HG02571 (cell line): Measurements from ENCODE around the gene DCDC2.
"Not testable (repeated sequence)": the region's sequence is repeated elsewhere in the genome, so short reads cannot be mapped to it uniquely, and the experiment has no call there.

Experiments
- ATAC-seq: cut with Tn5 transposase; IDR thresholded peaks from one replicate; pipeline ENCODE4 v1.9.1; 2021; ENCODE audit warnings: mild to moderate bottlenecking, moderate library complexity; ENCODE audit not compliant: unreplicated experiment

The DCDC2 gene

DNA sequence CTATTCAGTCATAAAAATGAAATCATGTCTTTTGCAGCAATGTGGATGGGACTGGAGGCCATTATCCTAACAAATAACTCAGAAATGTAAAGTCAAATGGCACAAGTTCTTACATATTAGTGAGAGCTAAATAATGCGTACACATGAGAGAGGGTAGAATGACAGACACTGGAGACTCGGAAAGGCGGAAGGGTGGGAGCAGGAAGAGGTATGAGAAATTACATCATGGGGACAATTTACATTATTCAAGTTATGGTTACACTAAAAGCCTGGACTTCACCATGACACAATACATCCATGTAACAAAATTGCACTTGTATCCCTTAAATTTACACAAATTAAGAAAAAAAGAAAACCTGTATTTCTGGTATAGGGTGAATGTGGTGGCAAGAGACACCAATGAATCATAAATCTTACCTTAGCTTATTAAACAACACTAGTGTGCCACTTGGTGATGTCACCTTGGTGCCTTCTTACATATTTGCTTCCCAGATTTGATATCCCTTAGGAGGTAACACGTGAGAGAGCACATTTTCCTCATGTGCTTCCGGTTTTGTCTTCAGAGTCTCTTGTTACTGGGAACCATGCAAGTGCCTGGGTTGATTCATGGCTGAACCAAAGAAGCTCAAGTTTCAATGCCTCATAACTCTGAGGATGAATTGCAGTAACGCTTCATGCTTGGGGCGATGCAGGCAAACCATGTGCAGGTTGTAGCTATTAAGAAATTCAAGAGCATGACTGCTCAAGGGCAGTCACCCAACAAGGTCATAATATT is 84.6 kb downstream of the DCDC2 start:
- ATAC-seq = no peak

DNA sequence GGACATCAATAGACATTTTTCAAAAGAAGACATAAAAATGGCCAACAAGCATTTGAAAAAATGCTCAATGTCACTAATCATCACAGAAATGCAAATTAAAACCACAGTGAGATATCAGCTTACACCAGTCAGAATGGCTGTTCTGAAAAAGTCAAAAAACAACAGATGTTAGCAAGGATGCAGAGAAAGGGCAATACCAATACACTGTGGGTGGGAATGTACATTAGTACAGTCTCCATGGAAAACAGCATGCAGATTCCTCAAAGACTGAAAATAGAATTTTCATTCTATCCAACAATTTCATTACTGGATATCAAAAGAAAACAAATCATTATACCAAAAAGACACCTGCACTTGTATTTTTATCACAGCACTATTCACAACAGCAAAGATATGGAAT is 85.3 kb downstream of the DCDC2 start:
- ATAC-seq = no peak

DNA sequence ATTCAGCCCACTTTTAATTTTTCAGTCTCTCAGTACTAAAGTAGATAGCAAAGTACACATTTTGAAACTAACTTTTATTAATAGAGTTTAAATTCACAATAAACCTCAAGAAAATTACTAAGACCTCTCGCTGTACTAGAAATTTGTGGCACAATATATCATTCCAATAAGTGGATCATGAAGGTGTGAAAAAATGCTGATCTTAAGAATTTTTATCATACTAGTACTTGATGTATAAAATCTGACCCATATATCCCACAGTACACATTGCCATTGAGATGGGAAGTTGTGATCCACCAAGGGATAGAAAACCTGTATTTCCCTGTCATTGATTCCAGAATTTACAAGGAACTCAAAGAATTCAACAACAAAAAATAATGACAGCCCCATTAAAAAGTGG is 85.7 kb downstream of the DCDC2 start:
- no peak for ATAC-seq

DNA sequence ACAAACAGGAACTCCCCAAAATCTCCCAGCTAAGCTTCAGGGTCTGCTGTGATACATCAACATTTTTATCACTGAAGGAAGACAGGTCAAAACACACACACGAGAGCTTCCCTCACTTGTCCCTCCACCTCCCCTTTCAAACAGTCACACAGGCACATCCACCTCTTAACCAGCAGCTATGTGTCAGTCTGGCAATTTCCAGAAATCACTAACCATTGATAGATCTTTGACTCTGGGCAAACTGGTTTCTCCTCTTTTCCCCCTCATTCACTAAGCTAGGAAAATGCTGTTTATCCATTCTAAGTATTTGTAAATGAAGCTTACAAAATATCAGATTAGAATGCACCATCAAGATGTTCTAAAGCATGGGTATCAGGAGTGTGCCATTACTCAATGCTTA is 87.8 kb downstream of the DCDC2 start:
- ATAC-seq = no peak

DNA sequence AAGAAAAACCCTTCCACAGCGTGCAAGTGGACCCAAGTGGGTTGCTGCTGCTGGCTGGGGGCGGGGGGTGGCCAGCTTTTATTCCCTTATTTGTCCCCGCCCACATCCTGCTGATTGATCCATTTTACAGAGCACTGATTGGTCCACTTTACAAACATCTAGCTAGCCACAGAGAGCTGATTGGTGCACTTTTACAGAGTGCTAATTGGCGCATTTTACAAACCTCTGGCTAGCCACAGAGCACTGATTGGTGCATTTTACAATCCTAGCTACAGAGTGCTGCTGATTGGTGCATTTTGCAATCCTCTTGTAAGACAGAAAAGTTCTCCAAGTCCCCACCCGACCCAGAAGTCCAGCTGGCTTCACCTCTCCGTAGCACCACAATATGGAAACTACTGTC is 99.6 kb downstream of the DCDC2 start:
- ATAC-seq = not testable (repeated sequence)

DNA sequence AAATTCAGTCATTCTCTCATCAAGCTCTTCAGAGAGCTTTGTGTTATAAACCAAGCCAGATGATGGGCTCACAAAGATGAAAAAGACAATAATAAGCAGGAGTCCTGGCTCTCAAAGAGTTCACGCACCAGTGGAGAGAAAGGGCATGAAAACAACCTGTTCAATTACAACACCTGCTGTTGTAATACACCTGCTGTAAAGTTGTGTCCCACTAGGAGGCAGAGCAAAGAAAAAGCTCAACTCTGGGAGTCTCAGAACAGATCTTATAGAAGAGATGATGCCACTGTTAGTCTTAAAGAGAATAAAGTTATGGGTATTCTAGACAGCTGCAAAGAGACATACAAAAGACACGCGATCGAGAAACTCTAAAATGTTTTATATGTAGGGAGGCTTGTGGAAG is 100.6 kb downstream of the DCDC2 start:
- no peak for ATAC-seq

DNA sequence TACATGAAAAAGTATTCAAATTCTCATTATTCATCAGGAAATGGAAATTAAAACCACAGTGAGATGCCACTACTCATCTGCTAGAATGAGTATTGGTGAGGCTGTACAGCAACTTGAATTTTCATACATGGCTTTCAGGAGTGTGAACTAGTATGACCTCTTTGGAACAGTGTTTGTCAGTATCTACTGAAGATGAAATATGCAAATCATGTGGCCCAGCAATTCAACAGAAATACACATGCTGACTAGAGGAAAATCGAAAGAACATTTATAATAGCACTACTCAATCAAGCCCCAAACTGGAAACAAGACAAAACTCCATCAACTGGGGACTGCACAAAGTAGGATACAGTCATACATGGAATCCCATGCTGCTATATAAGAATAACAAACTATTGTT is 102.2 kb downstream of the DCDC2 start:
- peak; percentile 96 for ATAC-seq

DNA sequence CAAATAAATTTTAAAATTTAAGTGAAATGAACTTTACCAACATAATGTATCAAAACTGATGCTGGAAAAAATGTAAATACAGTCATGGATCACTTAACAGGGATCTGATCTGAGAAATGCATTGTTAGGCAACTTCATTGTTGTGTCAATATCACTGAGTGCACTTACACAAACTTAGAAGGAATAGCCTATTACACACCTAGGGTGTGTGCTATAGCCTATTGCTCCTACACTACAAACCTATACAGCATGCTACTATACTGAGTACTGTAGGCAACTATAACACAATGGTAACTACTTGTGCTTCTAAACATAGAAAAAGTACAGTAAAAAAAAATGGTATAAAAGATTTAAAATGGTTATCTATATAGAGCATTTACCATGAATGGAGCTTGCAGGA is 104.5 kb downstream of the DCDC2 start:
- no peak for ATAC-seq

DNA sequence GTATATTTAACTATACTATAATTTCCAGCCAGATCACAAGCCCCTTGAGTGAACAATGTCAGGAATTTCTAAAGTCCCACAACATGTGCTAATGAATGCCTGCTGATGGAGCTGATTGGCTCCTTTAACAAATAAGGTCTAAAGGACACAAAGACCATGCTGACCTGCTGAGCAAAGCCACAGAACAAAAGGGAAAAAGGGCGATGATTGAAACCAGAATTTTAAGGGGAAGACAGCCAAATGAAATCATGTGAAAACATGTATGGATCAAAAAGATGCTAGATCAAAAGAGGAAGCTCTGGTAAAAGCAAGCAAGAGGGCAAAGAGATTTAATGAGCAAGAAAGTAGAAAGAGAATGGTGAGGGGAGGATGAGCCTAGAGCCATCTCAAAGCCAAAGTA is 105.6 kb downstream of the DCDC2 start:
- no peak for ATAC-seq

DNA sequence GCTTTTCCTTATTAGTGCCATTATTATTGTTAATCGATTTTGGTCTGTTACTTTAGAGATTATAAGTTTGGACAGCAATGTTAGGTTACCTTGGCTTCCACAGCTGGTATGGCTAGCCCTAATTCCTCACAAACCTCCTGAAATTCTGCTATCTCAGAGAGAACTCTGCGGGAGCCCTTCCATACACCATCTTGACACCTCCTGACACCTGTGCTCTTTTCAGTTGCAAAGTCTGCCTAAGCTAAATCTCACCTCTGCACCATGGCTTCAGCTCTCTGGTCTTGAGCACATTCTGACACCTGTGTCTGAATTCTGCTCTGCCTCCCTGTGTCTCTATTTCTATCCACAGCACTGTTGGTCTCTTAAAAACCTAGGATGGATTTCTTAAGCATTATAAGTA is 106.5 kb downstream of the DCDC2 start:
- ATAC-seq = no peak

DNA sequence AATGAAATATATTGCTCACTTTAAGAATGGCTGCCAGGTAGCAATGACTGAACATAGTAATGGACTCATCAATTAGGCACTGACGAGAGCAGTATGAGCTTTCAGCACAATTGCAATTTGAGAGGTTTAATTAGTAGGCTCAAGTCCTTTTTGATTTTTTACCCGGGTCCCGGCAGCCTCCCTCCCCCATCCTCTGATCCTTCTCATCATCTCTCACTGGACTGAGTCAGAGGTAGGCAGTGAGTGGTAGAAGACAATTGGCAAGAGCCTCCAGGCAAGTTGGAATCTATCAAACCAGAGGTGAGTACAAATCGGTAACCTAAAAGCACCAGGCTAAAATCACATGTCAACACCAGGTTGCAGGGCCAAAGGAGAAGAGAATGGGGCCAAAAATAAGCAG is 107.9 kb downstream of the DCDC2 start:
- no peak for ATAC-seq

DNA sequence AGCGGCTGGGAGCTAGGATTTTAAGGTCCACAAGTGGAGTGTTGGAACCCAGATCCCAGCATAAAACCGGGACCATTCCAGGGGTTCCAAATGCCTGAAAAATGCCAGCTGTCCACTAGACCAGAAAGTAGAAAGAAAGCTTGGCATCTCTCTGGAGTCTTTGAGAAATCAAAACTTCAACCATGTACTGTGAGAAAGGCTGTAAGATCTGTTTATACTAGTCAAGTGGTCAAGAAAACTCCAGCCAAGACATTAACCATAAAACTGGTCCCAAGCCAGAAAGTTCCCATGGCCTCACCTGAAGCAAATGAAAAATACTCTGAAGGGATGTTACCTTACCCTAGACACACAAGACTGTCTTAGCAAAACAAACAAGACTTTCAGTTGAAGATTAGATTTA is 112.6 kb downstream of the DCDC2 start:
- ATAC-seq = no peak

DNA sequence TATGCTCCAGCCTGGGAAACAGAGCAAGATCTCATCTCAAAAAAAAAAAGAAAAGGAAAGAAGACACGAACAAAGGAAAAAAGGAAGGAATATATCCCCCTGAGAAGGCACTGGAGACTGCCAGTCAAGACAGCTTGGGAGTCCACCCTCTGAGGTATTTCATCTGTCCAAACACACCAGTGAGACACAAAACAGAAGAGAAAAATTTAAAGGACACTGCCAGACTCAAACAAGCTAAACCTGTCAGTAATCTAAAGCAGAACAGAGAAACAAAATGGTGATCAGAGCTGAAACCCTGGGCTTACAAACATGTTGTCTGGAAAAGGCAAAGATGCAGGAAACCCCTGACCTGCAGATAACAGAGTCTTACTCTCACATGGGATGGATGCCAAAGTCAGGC is 114.9 kb downstream of the DCDC2 start:
- no peak for ATAC-seq

DNA sequence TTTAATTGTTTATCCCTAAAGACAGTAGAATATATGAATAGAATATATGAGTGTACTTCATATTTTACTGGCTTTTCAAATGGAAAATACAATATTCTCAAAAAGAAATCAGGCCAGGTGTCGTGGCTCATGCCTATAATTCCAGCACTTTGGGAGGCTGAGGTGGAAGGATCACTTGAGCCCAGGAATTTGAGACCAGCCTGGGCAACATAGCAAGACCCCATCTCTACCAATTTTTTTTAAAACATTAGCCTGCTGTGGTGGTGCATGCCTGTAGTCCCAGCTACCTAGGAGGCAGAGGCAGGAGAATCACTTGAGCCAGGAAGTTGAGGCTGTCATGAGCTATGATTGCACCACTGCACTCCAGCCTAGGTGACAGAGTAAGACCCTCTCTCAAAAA is 116.1 kb downstream of the DCDC2 start:
- not testable (repeated sequence) for ATAC-seq

DNA sequence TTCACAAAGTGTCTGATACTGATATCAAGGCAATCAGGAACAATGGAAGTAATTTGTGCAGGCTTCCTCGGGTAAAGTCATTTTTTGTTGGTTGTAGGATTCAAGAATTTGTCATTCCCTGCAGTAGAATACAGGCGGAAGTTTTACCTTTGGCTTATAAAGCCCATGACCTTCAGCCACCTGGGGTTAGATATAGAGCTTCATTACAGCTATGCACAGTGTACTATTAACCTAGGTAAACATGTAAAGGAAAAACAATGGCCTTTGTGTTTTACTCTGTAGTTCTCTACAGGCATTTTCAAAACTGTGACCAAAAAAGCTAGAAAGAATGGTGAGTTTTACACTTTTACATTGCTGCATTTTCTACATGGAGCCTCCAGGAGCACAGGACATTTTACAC is 116.9 kb downstream of the DCDC2 start:
- no peak for ATAC-seq

DNA sequence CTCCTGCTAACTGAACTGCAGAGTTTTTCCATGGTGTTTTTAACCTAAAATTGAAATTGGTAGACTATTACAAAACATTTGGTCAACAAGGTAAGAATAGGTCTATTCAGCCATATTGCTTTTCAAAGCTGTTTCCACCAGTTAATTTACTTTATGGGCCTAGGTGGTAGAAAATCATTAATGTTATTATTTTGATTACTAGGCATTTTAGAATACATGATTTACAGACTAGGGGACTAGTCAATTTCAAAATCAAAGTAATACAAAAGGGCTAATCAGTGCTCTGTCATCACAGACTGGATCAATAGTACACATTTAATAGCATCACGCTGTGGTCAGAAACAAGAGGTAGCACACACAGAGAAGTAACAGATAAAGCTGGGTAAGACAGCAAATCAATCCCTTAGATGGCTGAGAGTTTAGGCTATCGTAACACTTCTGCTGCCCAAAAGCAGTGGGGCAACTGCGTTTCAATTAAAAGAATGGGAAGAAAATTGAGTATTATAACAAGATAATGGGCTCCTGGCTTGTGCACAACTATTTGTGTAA is 117.4 kb downstream of the DCDC2 start:
- ATAC-seq = no peak

DNA sequence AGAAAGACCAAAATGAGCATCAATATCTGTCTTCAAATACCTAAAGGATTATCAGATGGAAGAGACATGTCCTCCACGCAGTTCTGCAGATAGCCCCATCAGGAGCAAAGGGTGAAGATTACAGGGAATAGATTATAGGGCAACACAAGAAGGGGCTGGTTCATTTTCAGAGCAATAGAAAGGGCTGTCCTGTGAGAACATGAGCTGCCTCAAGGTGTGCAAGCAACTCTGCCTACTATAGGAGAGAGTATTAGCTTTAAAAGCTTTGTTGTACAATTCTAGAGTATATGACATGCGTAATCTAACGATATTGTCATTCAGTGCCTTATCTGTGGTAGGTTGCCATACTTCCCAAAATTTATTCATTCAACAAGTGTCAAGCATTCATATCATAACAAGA is 119.2 kb downstream of the DCDC2 start:
- no peak for ATAC-seq

DNA sequence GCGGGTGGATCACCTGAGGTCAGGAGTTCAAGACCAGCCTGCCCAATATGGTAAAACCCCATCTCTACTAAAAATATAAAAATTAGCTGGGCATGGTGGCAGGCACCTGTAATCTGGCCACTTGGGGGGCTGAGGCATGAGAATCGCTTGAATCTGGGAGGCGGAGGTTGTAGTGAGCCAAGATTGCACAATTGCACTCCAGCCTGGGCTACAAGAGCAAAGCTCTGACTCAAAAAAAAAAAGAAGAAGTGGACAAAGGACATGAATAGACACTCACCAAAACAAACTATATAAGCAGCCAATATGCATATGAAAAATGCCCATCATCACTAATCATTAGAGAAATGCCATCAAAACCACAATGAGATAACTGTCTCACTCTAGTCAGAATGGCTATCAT is 121.1 kb downstream of the DCDC2 start:
- ATAC-seq = not testable (repeated sequence)

DNA sequence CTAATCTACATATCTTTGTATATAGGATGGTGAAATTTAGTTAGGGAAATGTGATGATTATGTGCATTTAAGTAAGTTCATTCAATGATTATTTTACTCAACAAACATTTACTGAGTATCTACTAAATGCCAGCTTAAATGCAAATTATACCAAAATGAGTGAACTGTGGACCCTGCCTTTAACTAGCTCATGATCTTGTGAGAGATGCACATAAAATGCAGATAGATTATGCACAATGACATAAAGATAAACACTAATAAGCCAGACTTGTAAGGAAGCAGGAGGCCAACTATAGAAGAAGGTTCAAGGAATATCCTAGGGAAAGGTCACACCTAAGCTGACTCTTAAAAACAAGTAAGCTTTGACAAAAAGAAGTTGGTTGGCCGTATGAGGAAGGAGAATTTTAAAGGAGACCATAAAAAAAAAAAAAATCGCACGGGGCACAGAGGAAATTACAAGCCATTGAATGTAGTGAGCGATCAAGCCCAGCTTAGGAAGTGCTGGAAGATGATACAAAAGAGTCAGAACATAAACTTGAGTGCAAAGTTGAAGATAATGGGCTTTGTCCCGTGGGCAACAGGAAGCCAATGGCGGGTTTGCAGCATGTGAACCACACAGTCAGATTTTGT is 123.9 kb downstream of the DCDC2 start:
- ATAC-seq = no peak

DNA sequence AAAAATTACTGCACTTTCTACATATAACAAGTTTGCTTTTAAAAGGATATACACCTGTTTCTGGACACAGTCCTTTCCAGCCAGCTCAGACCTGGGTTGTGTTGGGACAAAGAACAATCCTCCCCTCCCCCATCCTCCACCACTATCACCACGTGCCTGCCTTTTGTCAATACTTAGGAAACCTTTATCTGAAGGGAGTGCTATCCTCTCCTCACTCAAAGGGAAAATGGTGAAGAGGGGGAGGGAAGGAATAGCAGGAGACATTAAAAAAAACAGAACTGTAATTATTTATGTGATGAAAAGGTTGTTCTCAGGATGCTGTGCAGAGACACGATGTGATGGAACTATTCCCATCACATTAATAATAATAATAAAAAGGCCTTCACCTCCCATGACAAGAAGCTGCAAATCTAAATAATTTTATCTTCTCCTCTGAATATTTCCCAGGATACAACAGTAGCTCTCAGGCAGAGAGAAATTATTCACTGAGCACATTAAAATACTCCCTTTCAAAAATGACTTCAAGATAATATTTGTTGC is 126.4 kb downstream of the DCDC2 start:
- ATAC-seq = no peak

DNA sequence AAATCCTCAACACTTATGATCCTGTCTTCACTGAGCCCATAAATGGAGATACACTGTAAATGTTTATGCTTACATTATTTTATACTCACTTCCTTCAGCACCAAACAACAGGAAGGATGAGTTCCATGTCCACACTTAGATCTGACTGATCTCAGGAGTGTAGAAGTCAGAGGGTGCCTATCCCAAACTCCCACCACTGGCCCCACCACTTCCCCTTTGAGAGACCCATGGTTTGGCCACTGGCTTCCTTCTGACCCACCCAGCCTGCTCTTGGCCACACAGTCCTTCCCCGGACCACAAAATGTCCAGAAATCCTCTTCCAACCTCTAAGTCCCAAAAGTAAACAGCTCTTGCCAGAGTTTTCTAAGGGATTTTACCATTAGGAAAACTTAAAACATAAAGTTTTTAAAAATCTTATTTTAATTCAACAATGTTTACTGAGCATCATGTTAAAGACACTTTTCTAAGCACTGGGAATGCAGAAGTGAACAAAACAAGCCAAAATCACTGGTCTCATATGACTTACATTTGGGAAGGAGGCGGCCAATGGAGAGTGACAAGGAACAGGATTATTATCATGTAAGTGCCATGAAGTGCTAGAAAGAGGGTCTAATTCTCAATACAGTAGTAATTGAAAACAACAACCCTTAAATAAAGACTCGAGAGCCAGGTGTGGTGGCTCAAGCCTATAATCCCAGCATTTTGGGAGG is 128.0 kb downstream of the DCDC2 start:
- ATAC-seq = no peak
